ENCODE data around the gene HDHD5. TPM values are rescaled to one million over a fixed set of nuclear protein-coding genes. Genes with fewer than 3 reads are reported as not detected.
A peak's percentile ranks its signal among the peaks of the same experiment; 100 is the strongest.
"Not testable (repeated sequence)": the region's sequence is repeated elsewhere in the genome, so short reads cannot be mapped to it uniquely, and the experiment has no call there.

The HDHD5 gene
- total RNA-seq, 4 donors from 2014 or later: 36.8 to 50.4 (median 39.7) TPM

DNA sequence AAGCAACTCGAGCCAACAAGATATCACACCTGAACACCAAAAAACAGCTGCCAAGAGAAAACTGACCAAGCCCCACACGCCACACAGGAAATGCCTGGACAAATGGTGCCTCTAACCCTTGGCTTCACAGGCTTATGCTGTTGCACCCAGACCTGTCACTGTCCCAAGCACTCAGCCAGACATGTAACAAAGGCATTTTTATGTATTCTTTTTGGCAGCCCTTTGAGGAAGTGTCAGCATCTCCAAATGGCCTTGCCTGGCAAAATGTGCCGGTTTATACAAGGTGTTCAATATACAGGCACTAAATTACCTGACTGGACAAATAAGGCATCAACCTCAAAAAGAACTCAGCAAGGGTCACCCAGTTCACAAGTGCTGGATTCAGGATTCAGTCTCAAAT lies 6.1 kb downstream of the HDHD5 start:
- intact Hi-C loops (cut with DNase I; ENCODE audit: low total_unique reads): no loop called here
- no peak overlapping the region for H3K4me3 ChIP-seq (ENCODE audit: low read depth, poor library complexity, severe bottlenecking)
- TF ChIP-seq, protein P1, sequence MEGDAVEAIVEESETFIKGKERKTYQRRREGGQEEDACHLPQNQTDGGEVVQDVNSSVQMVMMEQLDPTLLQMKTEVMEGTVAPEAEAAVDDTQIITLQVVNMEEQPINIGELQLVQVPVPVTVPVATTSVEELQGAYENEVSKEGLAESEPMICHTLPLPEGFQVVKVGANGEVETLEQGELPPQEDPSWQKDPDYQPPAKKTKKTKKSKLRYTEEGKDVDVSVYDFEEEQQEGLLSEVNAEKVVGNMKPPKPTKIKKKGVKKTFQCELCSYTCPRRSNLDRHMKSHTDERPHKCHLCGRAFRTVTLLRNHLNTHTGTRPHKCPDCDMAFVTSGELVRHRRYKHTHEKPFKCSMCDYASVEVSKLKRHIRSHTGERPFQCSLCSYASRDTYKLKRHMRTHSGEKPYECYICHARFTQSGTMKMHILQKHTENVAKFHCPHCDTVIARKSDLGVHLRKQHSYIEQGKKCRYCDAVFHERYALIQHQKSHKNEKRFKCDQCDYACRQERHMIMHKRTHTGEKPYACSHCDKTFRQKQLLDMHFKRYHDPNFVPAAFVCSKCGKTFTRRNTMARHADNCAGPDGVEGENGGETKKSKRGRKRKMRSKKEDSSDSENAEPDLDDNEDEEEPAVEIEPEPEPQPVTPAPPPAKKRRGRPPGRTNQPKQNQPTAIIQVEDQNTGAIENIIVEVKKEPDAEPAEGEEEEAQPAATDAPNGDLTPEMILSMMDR (IDR thresholded peaks at IDR 0.05): no peak
- no peak for TF ChIP-seq POLR2A (IDR thresholded peaks at IDR 0.05)
- WGBS, 2 donors: 50 to 55% methylated on average over 3 of the region's 3 CpGs
- no peak for DNase-seq (ENCODE audit: low spot score in 2 of 2)

DNA sequence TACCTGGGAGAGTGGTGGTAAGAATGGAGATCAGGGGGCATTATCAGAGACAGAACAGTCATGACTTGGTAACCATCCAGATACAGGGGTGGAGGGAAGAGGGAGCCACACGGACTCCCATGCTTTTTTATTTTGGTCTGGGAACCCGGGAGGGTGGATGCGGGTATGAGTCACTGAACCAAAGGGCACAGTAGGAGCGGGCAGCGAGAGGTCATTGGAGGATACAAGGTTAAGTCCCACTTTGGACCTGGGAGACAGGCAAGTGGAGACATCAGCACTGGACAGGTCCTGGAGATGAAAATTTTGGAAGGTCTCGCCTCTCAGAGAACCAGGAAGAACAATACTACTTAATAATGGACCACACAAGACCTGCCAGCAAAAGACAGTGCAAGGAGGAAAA lies 6.7 kb downstream of the HDHD5 start:
- intact Hi-C loops (cut with DNase I; ENCODE audit: low total_unique reads): no loop called here
- TF ChIP-seq, protein P1 (IDR thresholded peaks at IDR 0.05): no peak
- WGBS, 2 donors: 75 to 80% methylated on average over 6 of the region's 6 CpGs
- no peak for DNase-seq (ENCODE audit: low spot score in 2 of 2)
- H3K4me3 ChIP-seq (ENCODE audit: low read depth, poor library complexity, severe bottlenecking): no peak overlapping the region

DNA sequence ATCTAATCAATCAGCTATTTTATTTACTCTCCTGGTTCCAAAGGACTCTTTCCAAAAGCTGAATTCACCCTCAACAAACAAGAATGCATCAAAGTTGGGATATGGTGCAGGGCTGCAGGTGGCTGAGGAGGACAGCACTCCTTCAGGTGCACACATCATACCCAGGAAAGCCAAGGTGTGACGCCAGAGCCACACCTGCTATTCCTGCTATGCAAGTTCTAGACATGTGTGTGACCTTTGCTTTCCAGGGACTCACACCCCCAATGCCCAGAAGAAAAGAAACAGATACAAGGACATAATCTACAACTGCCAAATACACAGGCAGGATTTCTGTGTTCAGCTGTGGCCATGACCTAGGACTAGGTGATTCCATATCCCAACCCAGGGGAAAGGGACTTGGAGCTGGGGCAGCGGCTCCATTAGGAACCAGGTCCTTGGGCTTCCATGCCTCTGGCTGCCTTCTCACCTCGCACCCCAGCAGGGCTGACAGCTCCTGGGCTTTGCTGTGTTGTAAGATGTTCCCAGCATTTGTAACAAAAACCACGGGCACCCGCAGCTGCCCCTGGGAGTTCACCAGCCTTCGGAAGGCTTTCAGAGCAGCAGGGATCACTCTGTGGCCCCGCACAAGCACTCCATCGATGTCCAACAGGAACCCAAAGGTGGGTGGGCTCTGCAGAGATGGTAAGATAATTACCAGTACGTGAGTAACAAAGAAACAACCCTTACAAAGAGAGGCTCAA lies 9.8 kb downstream of the HDHD5 start:
- no peak for TF ChIP-seq POLR2A (IDR thresholded peaks at IDR 0.05)
- TF ChIP-seq, protein P1 (IDR thresholded peaks at IDR 0.05): no peak
- intact Hi-C loops (cut with DNase I; ENCODE audit: low total_unique reads): loop anchor here (10.0 kb wide), 1 partner anchor 54 kb away; no protein-coding TSS in a partner anchor
- DNase-seq (ENCODE audit: low spot score in 2 of 2): no peak
- no peak overlapping the region for H3K4me3 ChIP-seq (ENCODE audit: low read depth, poor library complexity, severe bottlenecking)
- WGBS, 2 donors: 83% methylated on average over 9 of the region's 9 CpGs

DNA sequence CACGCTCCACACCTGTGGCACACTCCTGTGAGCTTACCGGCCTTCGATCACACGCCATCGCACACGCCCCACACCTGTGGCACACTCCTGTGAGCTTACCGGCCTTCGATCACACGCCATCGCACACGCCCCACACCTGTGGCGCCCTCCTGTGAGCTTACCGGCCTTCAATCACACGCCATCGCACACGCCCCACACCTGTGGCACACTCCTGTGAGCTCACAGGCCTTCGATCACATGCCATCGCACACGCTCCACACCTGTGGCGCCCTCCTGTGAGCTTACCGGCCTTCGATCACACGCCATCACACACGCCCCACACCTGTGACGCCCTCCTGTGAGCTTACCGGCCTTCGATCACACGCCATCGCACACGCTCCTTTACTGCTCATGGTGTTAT lies 11.6 kb downstream of the HDHD5 start:
- intact Hi-C loops (cut with DNase I; ENCODE audit: low total_unique reads): loop anchor here (10.0 kb wide), 1 partner anchor 53 kb away; no protein-coding TSS in a partner anchor
- H3K4me3 ChIP-seq (ENCODE audit: low read depth, poor library complexity, severe bottlenecking); DNase-seq (ENCODE audit: low spot score in 2 of 2): not testable (repeated sequence)
- WGBS, 2 donors: 95 to 98% methylated on average over 30 of the region's 30 CpGs

DNA sequence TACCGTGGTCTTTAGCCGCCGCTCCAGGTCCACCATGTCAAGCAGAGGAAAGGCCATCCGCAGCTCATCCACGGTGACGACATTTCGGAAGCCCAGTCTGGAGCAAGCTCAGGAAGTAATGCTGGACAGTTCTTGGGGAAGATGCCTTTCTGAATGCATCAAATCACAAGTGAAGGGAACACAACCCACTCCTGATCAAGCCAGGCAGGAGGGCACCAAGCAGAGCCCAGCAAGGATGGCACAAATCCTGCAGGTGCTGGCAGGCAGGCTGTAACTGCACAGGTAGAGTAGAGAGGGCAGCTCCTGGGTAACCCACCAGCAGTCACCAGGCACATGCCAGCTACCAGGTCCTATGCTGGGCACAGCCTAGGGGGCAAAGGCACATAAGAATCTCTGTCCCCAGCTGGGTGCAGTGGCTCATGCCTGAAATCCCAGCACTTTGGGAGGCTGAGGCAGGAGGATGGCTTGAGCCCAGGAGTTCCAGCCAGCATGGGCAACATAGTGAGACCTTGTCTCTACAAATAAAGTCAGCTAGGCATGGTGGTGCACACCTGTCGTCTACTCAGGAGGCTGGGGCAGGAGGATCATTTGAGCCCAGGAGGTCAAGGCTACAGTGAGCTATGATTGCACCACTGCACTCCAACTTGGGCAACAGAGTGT lies 13.9 kb downstream of the HDHD5 start:
- no peak overlapping the region for H3K4me3 ChIP-seq (ENCODE audit: low read depth, poor library complexity, severe bottlenecking)
- TF ChIP-seq, protein P1 (IDR thresholded peaks at IDR 0.05): no peak
- no peak for TF ChIP-seq POLR2A (IDR thresholded peaks at IDR 0.05)
- intact Hi-C loops (cut with DNase I; ENCODE audit: low total_unique reads): loop anchor here (10.0 kb wide), 1 partner anchor 50 kb away; no protein-coding TSS in a partner anchor
- WGBS, 2 donors: 95 to 100% methylated on average over 7 of the region's 8 CpGs
- DNase-seq (ENCODE audit: low spot score in 2 of 2): peak in 1 of 2 donors; percentile 74

DNA sequence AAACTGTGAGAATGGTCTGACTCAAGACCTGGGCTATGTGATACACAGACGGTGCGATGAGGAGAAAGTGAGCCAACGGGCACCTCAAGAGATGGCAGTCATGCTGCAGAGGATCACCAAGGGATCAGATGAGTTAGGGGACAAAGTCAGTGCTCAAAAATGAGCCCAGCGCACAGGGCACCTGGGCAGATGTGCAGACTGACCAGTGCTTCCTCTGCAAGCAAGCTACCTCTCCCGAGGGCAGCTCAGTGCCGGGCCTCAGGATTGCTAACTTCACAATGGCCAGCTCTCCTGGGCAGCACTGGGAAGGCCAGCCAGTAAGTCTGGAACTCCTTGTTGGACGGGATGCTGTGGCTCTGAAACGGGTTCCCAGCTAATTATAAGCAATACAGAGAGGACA lies 15.3 kb downstream of the HDHD5 start:
- 88 to 93% methylated on average over 8 of the region's 8 CpGs for WGBS, 2 donors
- TF ChIP-seq POLR2A (IDR thresholded peaks at IDR 0.05): no peak
- TF ChIP-seq, protein P1 (IDR thresholded peaks at IDR 0.05): no peak
- no peak overlapping the region for H3K4me3 ChIP-seq (ENCODE audit: low read depth, poor library complexity, severe bottlenecking)
- intact Hi-C loops (cut with DNase I; ENCODE audit: low total_unique reads): loop anchor here (10.0 kb wide), 1 partner anchor 49 kb away; no protein-coding TSS in a partner anchor
- DNase-seq (ENCODE audit: low spot score in 2 of 2): peak in 1 of 2 donors; percentile 75
